ENCODE results near the gene RELL2.
"Not testable (repeated sequence)": the region's sequence is repeated elsewhere in the genome, so short reads cannot be mapped to it uniquely, and the experiment has no call there.

RELL2 gene

GRCh38 chr5:141608046-141608445 lies 28.8 kb upstream of the RELL2 start:
- H3K36me3 ChIP-seq (ENCODE audit: control insufficient read depth, insufficient read depth, low read length), result no peaks in the 10 kb centered on the region
- WGBS (ENCODE audit: insufficient coverage, insufficient read length), result no CpG with 5 or more reads among the region's 2 CpGs
- H3K27me3 ChIP-seq (ENCODE audit: control insufficient read depth, insufficient read depth, low read length), result no peaks in the 10 kb centered on the region
- no peaks in the 10 kb centered on the region for H3K4me1 ChIP-seq (ENCODE audit: control insufficient read depth, insufficient read depth, low read length)
- H3K4me3 ChIP-seq (ENCODE audit: low read length), result no peak overlapping the region
- DNase-seq (ENCODE audit: low read depth, low spot score), result no peak
- H3K27ac ChIP-seq (ENCODE audit: low read length), result no peak overlapping the region
- H3K9me3 ChIP-seq (ENCODE audit: control insufficient read depth, insufficient read depth, low read length), result no peaks in the 10 kb centered on the region

GRCh38 chr5:141608557-141608956 lies 28.2 kb upstream of the RELL2 start:
- no peak overlapping the region for H3K27ac ChIP-seq (ENCODE audit: low read length)
- DNase-seq (ENCODE audit: low read depth, low spot score), result no peak
- no peak overlapping the region for H3K4me3 ChIP-seq (ENCODE audit: low read length)
- H3K27me3 ChIP-seq (ENCODE audit: control insufficient read depth, insufficient read depth, low read length), result no peaks in the 10 kb centered on the region
- no peaks in the 10 kb centered on the region for H3K4me1 ChIP-seq (ENCODE audit: control insufficient read depth, insufficient read depth, low read length)
- no peaks in the 10 kb centered on the region for H3K36me3 ChIP-seq (ENCODE audit: control insufficient read depth, insufficient read depth, low read length)
- WGBS (ENCODE audit: insufficient coverage, insufficient read length), result no CpG with 5 or more reads among the region's 1 CpG
- H3K9me3 ChIP-seq (ENCODE audit: control insufficient read depth, insufficient read depth, low read length), result no peaks in the 10 kb centered on the region

- WGBS (ENCODE audit: insufficient coverage, insufficient read length), result no CpG with 5 or more reads among the region's 3 CpGs
- 0 out of 2 replicates have a peak, but pooled peaks cover 1% of the 10 kb centered on the region for H3K4me1 ChIP-seq (ENCODE audit: control insufficient read depth, insufficient read depth, low read length)
- DNase-seq (ENCODE audit: low read depth, low spot score), result no peak
- H3K27ac ChIP-seq (ENCODE audit: low read length), result no peak overlapping the region
- no peaks in the 10 kb centered on the region for H3K27me3 ChIP-seq (ENCODE audit: control insufficient read depth, insufficient read depth, low read length)
- H3K4me3 ChIP-seq (ENCODE audit: low read length), result no peak overlapping the region
- H3K36me3 ChIP-seq (ENCODE audit: control insufficient read depth, insufficient read depth, low read length), result no peaks in the 10 kb centered on the region
- no peaks in the 10 kb centered on the region for H3K9me3 ChIP-seq (ENCODE audit: control insufficient read depth, insufficient read depth, low read length)
Observed at GRCh38 chr5:141609044-141609443, 27.8 kb upstream of the RELL2 start.

- not testable (repeated sequence) for DNase-seq (ENCODE audit: low read depth, low spot score); H3K27me3 ChIP-seq (ENCODE audit: control insufficient read depth, insufficient read depth, low read length); H3K36me3 ChIP-seq (ENCODE audit: control insufficient read depth, insufficient read depth, low read length); H3K4me3 ChIP-seq (ENCODE audit: low read length); H3K9me3 ChIP-seq (ENCODE audit: control insufficient read depth, insufficient read depth, low read length); H3K4me1 ChIP-seq (ENCODE audit: control insufficient read depth, insufficient read depth, low read length); H3K27ac ChIP-seq (ENCODE audit: low read length)
- no CpG with 5 or more reads among the region's 7 CpGs for WGBS (ENCODE audit: insufficient coverage, insufficient read length)
Observed at GRCh38 chr5:141609921-141610320, 26.9 kb upstream of the RELL2 start.

GRCh38 chr5:141611289-141611688 lies 25.5 kb upstream of the RELL2 start:
- H3K4me1 ChIP-seq (ENCODE audit: control insufficient read depth, insufficient read depth, low read length), result 0 out of 2 replicates have a peak, but pooled peaks cover 1% of the 10 kb centered on the region
- no peaks in the 10 kb centered on the region for H3K36me3 ChIP-seq (ENCODE audit: control insufficient read depth, insufficient read depth, low read length)
- H3K4me3 ChIP-seq (ENCODE audit: low read length), result no peak overlapping the region
- DNase-seq (ENCODE audit: low read depth, low spot score), result no peak
- H3K27me3 ChIP-seq (ENCODE audit: control insufficient read depth, insufficient read depth, low read length), result no peaks in the 10 kb centered on the region
- no CpG with 5 or more reads among the region's 3 CpGs for WGBS (ENCODE audit: insufficient coverage, insufficient read length)
- H3K27ac ChIP-seq (ENCODE audit: low read length), result no peak overlapping the region
- H3K9me3 ChIP-seq (ENCODE audit: control insufficient read depth, insufficient read depth, low read length), result no peaks in the 10 kb centered on the region

GRCh38 chr5:141613344-141613743 lies 23.5 kb upstream of the RELL2 start:
- Histone ChIP-seq H3K9me3 (ENCODE audit: control insufficient read depth, insufficient read depth, low read length) (no peaks in the 10 kb centered on the region), H3K4me1 (ENCODE audit: control insufficient read depth, insufficient read depth, low read length) (0 out of 2 replicates have a peak, but pooled peaks cover 1% of the 10 kb centered on the region), H3K4me3 (ENCODE audit: low read length) (no peak overlapping the region), H3K27me3 (ENCODE audit: control insufficient read depth, insufficient read depth, low read length) (no peaks in the 10 kb centered on the region), H3K36me3 (ENCODE audit: control insufficient read depth, insufficient read depth, low read length) (no peaks in the 10 kb centered on the region), H3K27ac (ENCODE audit: low read length) (no peak overlapping the region)
- no peak for DNase-seq (ENCODE audit: low read depth, low spot score)

- H3K27me3 ChIP-seq (ENCODE audit: control insufficient read depth, insufficient read depth, low read length), result no peaks in the 10 kb centered on the region
- no peaks in the 10 kb centered on the region; the same call in 1 of the 2 replicates for H3K36me3 ChIP-seq (ENCODE audit: control insufficient read depth, insufficient read depth, low read length)
- WGBS (ENCODE audit: insufficient coverage, insufficient read length), result no CpG with 5 or more reads among the region's 9 CpGs
- 0 out of 2 replicates have a peak, but pooled peaks cover 1% of the 10 kb centered on the region for H3K4me1 ChIP-seq (ENCODE audit: control insufficient read depth, insufficient read depth, low read length)
- H3K4me3 ChIP-seq (ENCODE audit: low read length), result no peak overlapping the region
- H3K9me3 ChIP-seq (ENCODE audit: control insufficient read depth, insufficient read depth, low read length), result no peaks in the 10 kb centered on the region
- DNase-seq (ENCODE audit: low read depth, low spot score), result no peak
- H3K27ac ChIP-seq (ENCODE audit: low read length), result no peak overlapping the region
Observed at GRCh38 chr5:141615991-141616720, 20.6 kb upstream of the RELL2 start.

- H3K4me3 ChIP-seq (ENCODE audit: low read length), result no peak overlapping the region
- H3K36me3 ChIP-seq (ENCODE audit: control insufficient read depth, insufficient read depth, low read length), result no peaks in the 10 kb centered on the region; the same call in 1 of the 2 replicates
- H3K4me1 ChIP-seq (ENCODE audit: control insufficient read depth, insufficient read depth, low read length), result 0 out of 2 replicates have a peak, but pooled peaks cover 1% of the 10 kb centered on the region
- no CpG with 5 or more reads among the region's 2 CpGs for WGBS (ENCODE audit: insufficient coverage, insufficient read length)
- H3K27ac ChIP-seq (ENCODE audit: low read length), result no peak overlapping the region
- no peaks in the 10 kb centered on the region for H3K9me3 ChIP-seq (ENCODE audit: control insufficient read depth, insufficient read depth, low read length)
- no peak for DNase-seq (ENCODE audit: low read depth, low spot score)
- H3K27me3 ChIP-seq (ENCODE audit: control insufficient read depth, insufficient read depth, low read length), result no peaks in the 10 kb centered on the region
Observed at GRCh38 chr5:141617128-141617527, 19.7 kb upstream of the RELL2 start.

GRCh38 chr5:141617682-141618029 lies 19.1 kb upstream of the RELL2 start:
- Histone ChIP-seq H3K27me3 (ENCODE audit: control insufficient read depth, insufficient read depth, low read length) (no peaks in the 10 kb centered on the region), H3K4me3 (ENCODE audit: low read length) (peak overlapping the region; percentile 87; the same call in 1 of the 2 replicates), H3K36me3 (ENCODE audit: control insufficient read depth, insufficient read depth, low read length) (no peaks in the 10 kb centered on the region; the same call in 1 of the 2 replicates), H3K9me3 (ENCODE audit: control insufficient read depth, insufficient read depth, low read length) (no peaks in the 10 kb centered on the region), H3K27ac (ENCODE audit: low read length) (no peak overlapping the region), H3K4me1 (ENCODE audit: control insufficient read depth, insufficient read depth, low read length) (0 out of 2 replicates have a peak, but pooled peaks cover 1% of the 10 kb centered on the region)
- no peak for DNase-seq (ENCODE audit: low read depth, low spot score)
- no CpG with 5 or more reads among the region's 9 CpGs for WGBS (ENCODE audit: insufficient coverage, insufficient read length)

- Histone ChIP-seq H3K27ac (ENCODE audit: low read length) (no peak overlapping the region), H3K4me1 (ENCODE audit: control insufficient read depth, insufficient read depth, low read length) (0 out of 2 replicates have a peak, but pooled peaks cover 1% of the 10 kb centered on the region), H3K9me3 (ENCODE audit: control insufficient read depth, insufficient read depth, low read length) (no peaks in the 10 kb centered on the region), H3K27me3 (ENCODE audit: control insufficient read depth, insufficient read depth, low read length) (no peaks in the 10 kb centered on the region), H3K36me3 (ENCODE audit: control insufficient read depth, insufficient read depth, low read length) (no peaks in the 10 kb centered on the region; the same call in 1 of the 2 replicates), H3K4me3 (ENCODE audit: low read length) (peak overlapping the region; percentile 87)
- no peak for DNase-seq (ENCODE audit: low read depth, low spot score)
- no CpG with 5 or more reads among the region's 36 CpGs for WGBS (ENCODE audit: insufficient coverage, insufficient read length)
Observed at GRCh38 chr5:141618030-141618803, 18.6 kb upstream of the RELL2 start.

All from iPS DF 6.9 (cell line).